CD4-positive, alpha-beta T cell treated with Interferon gamma for 1 hour (primary cell): Measurements from ENCODE around the gene CACNG4.

Experiments used
- DNase-seq: peaks from one replicate; pipeline ENCODE4 v3.0.0-alpha.2; 2020

CACNG4 gene

DNA sequence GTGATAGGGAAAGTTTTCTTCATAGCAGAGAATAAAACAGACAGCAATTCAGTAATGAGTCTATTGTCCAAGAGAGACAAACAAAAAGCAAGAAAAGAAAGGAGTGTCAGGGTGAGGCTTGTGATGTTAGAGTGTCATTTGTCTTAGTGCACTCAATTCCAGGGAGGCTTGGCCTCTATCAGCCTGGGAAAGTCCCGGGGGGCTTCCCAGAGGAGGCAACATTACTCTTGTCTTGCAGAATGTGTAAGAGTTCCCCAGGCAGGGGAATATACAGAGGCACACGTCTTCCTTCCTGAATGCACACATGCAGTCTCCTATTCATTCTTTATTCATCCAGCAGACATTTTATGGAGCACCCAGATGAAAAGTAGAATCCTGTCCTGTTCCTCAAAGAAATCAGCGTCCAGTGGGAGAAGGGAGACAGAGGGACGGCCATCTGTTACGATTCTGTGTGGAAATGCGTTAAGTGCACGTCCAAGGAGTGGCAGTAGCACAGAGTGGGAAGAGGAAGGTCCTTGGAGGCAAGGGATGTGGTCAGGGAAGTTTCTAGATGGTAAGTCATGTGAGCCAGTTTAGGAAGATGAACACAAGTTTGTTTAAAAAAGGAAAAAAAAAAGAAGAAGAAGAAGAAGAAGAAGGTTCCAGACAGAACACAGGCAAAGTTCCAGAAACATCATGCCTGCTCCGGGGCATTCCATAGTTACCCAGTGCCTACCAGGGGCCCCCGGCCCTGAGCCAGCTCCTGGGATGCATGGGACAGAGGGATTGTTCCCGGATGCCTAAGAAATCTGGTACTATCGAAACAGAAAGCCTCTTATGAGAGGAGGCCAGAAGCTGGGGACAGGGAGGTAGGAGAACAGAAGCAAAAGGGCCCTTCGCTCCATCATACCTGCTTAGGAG, 21.1 kb downstream of the CACNG4 start:
- no peak for DNase-seq

- no peak for DNase-seq
These were observed 22.2 kb downstream of the CACNG4 start for GRCh38 chr17:66986659-66987058.

- DNase-seq: no peak
These were observed 22.6 kb downstream of the CACNG4 start for GRCh38 chr17:66987059-66987616.

GRCh38 chr17:66988069-66988798, 23.7 kb downstream of the CACNG4 start:
- no peak for DNase-seq

DNA sequence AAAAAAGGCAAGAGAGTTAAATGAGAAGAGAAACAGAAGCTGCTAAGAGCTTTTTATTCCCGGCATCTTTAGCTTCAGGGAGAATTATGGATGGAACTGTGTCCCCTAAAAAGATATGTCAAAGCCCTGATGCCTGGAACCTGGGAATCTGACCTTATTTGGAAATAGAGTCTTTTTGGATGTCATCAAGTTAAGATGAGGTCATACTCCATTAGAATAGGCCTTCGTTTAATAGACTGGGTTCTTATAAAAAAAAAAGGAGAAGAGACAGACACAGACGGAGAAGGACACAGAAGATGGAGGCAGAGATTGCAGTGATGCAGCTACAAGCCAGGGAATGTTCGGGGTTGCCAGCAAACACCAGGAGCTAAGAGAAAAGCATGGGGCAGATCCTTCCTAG, 24.6 kb downstream of the CACNG4 start:
- DNase-seq: no peak

DNA sequence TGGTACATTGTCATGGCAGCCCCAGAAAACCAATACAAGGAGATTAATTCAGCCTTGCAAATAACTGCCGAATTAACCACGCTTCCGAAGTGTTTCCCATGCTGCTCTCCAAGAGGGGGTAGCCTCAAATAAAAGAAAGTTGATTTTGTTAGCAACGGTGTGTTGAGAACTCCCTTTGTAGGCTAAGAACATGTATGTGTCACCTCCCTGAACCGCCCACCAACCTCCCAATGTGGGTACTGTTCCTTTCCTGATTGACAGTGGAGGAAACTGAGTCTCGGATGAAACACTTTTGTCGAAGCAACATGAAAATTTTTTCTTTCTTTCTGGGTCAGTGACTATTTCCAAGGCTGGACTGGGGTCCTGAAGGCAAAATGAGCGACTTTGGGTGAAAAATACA, 25.1 kb downstream of the CACNG4 start:
- DNase-seq: no peak

DNA sequence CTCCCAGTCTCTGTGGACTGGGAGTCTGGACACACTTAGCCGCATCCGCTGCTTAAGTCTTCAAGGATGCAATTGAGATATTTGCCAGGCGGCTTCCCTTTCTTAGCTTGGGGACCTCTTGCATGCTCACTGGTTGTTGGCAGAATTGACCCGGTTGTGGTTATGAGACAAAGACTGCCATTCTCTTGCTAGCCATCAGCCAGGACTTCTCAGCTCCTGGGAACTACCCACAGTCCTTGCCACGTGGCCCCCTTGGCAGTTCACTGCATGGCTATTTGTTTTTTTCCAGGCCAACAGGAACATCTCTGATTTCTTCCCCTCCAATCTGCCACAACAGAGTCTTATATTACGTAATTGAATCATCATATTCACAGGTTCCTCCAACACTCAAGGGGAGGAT, 25.5 kb downstream of the CACNG4 start:
- DNase-seq: no peak

DNA sequence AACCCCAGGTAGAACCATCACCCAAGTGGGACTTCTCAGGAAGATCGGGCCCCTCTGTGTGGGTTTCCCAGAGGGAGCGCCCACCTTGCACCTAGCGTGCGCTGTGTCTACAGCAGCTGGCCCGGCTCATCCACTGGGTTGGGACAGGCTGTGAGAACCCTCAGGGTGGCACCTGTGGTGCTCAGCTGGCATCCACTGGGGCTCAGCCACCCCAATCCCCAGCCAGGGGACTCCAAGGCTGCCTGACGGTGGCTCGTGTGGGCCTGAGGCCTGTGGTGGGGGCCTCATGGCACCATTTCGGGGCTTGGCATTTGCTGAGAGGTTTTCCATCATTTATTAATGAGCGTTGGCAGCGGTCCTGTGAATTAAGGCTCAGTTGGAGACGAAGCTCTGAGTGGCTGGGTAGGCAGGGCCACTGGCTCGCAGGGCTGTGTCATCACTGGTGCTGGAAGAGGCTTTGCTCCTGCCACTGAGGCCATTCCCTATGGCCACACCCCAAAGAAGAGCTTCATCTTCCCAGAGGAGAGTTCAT, 28.5 kb downstream of the CACNG4 start:
- DNase-seq: no peak

DNA sequence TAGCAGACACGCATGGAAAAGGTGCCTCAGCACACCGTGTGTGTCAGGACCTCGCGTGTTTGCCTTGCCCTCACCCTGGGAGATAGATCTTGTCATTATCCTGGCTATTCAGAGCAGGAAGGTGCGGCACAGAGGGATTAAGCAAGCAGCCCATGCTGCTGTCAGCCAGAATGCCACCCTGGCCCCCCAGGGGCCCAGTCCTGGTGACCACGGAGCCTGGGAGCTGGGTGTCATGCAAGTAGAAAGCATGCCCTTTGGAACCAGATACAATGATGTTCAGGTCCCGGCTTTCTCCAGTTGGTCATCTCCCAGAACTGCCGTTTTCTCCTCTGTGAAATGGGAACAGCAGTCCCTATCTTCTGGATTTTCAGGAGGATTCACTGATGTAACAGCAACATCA, 29.9 kb downstream of the CACNG4 start:
- no peak for DNase-seq

- no peak for DNase-seq
These were observed 30.5 kb downstream of the CACNG4 start for GRCh38 chr17:66994930-66995535.

- DNase-seq: no peak
These were observed 31.4 kb downstream of the CACNG4 start for GRCh38 chr17:66995944-66996343.

DNA sequence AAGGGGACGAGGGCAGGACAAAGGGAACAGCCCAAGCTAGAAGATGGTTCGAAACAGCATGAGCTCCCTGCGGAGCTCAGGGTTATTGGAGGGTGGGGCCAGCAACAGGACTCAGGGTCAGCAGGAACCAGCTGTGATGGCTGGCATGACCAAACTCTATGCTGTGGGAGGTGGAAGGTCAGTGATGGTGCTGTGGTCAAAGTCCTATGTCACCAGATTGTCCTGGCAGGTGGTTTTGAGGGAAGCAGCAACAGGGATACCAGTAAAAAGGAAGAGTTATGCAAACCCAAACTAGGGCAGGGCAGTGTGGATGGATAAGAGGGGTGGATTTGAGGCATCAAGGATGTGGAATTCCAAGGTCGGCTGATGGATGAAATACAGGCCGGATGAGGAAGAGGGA, 32.4 kb downstream of the CACNG4 start:
- DNase-seq: no peak

DNA sequence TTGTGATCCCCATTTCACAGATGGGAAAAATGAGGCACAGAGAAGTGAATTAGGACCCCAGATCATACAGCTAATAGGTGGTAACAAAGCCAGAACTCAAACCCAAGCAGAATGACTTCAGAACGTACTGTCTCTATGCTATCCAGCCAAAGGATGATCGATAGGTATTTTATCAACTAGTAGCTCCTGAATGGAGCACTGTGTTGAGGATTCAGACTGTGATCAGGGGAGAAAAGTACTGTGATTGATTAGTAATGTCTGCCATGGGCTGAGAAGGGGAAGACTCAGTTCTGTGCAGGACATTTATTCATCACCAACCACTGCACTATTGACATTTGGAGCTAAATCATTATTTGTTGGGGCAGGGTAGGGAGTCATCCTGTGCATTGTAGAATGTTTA, 38.7 kb downstream of the CACNG4 start:
- no peak for DNase-seq

- DNase-seq: no peak
These were observed 39.7 kb downstream of the CACNG4 start for GRCh38 chr17:67004181-67004580.

DNA sequence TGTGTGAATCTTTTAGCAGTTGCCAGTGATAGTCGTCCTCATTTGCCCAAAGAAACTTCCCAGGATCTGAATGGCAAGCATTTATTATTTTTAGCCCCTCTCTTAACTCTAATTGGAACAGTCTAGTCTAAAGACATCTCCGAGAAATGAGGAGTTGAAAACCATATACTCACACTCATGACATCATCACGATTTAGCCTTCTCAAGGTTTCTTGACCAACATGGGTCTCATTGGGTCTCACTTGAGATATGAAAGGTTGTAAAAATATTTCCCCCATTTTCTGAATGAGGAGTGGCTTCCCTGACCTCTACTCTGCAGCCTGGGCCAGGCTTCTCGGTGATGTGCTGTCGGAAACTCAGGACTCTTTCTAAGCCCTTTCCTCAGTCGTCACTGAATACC, 42.8 kb downstream of the CACNG4 start:
- no peak for DNase-seq

GRCh38 chr17:67008101-67008500, 43.6 kb downstream of the CACNG4 start:
- no peak for DNase-seq

- DNase-seq: no peak
These were observed 47.1 kb downstream of the CACNG4 start for GRCh38 chr17:67011527-67012175.

GRCh38 chr17:67013891-67014290, 49.4 kb downstream of the CACNG4 start:
- DNase-seq: no peak

DNA sequence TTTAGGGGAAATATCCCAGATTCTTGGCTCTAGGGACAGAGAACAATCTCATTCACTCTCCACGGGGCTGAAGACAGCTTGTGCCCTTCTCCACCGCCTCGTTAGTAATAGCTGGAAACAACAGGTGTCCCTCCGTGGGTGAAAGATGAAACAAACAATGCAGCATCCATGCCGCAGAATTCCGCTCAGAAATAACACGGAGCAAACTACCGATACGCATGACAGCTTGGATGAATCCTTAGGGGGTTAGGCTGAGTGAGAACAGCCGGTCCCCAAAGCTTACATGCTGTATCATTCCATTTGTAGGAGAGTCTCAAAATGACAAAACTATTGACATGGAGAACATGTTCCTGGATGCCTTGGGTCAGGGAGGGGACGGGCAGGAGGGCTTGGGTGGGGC, 50.5 kb downstream of the CACNG4 start:
- DNase-seq: no peak

GRCh38 chr17:67016039-67016762, 51.7 kb downstream of the CACNG4 start:
- no peak for DNase-seq

- DNase-seq: no peak
These were observed 53.4 kb downstream of the CACNG4 start for GRCh38 chr17:67017910-67018309.
